Osteocyte (in vitro differentiated cells): Measurements from ENCODE around the gene FAM174C. TPM values are rescaled to one million over a fixed set of nuclear protein-coding genes. Genes with fewer than 3 reads are reported as not detected.
A peak's percentile ranks its signal among the peaks of the same experiment; 100 is the strongest.

Source experiments
- DNase-seq: peaks from one replicate; pipeline ENCODE4 v3.0.0; 2021; ENCODE audit warnings: mixed read lengths; ENCODE audit not compliant: unreplicated experiment; ENCODE audit errors: extremely low spot score
- H3K27ac Mint-ChIP-seq: one replicate; pipeline ENCODE4 v1.8.0; 2021; ENCODE audit warnings: mild to moderate bottlenecking, mixed read lengths; ENCODE audit not compliant: unreplicated experiment
- H3K27me3 Mint-ChIP-seq: one replicate; pipeline ENCODE4 v1.8.0; 2021; ENCODE audit warnings: mixed read lengths; ENCODE audit not compliant: unreplicated experiment
- H3K36me3 Mint-ChIP-seq: one replicate; pipeline ENCODE4 v1.8.0; 2021; ENCODE audit warnings: mixed read lengths; ENCODE audit not compliant: unreplicated experiment
- H3K4me1 Mint-ChIP-seq: one replicate; pipeline ENCODE4 v1.8.0; 2021; ENCODE audit warnings: mixed read lengths; ENCODE audit not compliant: unreplicated experiment
- H3K4me3 Mint-ChIP-seq: one replicate; pipeline ENCODE4 v1.8.0; 2021; ENCODE audit warnings: mild to moderate bottlenecking, moderate library complexity, mixed read lengths; ENCODE audit not compliant: unreplicated experiment
- H3K9me3 Mint-ChIP-seq: one replicate; pipeline ENCODE4 v1.8.0; 2021; ENCODE audit warnings: mixed read lengths; ENCODE audit not compliant: unreplicated experiment
- total RNA-seq: library from RNA; stranded (reverse); gene quantifications from 2 replicates; pipeline ENCODE4 v1.2.1, GENCODE V29; 2021
- TF ChIP-seq, protein P1 (sequence below): fragments of 200-600 bp; sonication (generic); IDR thresholded peaks from 2 replicates; pipeline ENCODE4 v1.5.0; 2021; ENCODE audit warnings: antibody characterized with exemption, mild to moderate bottlenecking, moderate library complexity

Gene FAM174C
- total RNA-seq, 1 donor from 2014 or later = 35.3 TPM

DNA sequence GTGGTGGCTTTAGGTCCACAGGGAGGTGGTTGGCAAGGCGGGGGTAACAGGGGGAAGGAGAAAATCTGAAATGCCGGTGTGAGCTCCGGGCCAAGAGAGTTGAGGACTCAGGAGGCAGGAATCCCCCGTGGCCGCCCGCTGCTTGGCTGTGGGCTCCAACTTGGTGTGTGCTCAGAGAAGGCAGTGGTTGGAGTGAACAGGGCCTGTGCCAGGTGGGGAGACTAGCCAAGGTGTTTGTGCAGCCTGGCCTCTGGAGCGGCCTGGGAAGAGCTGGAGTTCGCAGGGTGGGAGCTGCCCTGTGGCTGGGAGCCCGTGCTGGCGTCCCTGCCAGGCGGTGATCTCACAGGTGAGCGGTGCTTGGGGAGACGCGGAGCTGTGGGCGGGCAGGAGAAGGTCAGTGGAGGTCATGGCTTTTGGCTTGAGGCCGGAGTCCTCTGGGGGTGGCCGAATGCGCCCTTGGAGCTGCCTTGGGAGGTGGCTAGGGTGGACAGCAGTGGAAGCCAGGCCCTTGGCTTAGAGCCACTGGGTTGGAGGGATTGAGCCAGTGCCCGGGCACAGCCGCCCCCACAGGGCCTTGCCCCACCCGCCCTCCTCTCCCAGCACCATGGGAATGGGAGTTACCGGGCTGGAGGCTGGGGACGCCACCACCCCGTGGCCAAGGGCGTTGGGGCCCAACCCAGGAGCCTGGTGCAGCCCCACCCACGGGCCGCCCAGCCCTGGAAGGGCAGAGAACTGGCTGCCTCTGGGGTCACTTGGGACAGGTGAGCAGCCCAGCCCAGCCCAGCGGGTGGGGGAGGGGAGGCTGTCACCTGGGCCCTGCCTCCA, 13.3 kb upstream of the FAM174C start:
- Mint-ChIP-seq H3K27me3 (no peaks in the 10 kb centered on the region), H3K27ac (peak overlapping the region; percentile 95), H3K9me3 (no peaks in the 10 kb centered on the region), H3K36me3 (peaks cover 14% of the 10 kb centered on the region), H3K4me1 (peaks cover 78% of the 10 kb centered on the region), H3K4me3 (peak overlapping the region; percentile 72)
- no peak for DNase-seq
- TF ChIP-seq, protein P1, sequence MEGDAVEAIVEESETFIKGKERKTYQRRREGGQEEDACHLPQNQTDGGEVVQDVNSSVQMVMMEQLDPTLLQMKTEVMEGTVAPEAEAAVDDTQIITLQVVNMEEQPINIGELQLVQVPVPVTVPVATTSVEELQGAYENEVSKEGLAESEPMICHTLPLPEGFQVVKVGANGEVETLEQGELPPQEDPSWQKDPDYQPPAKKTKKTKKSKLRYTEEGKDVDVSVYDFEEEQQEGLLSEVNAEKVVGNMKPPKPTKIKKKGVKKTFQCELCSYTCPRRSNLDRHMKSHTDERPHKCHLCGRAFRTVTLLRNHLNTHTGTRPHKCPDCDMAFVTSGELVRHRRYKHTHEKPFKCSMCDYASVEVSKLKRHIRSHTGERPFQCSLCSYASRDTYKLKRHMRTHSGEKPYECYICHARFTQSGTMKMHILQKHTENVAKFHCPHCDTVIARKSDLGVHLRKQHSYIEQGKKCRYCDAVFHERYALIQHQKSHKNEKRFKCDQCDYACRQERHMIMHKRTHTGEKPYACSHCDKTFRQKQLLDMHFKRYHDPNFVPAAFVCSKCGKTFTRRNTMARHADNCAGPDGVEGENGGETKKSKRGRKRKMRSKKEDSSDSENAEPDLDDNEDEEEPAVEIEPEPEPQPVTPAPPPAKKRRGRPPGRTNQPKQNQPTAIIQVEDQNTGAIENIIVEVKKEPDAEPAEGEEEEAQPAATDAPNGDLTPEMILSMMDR = no peak

DNA sequence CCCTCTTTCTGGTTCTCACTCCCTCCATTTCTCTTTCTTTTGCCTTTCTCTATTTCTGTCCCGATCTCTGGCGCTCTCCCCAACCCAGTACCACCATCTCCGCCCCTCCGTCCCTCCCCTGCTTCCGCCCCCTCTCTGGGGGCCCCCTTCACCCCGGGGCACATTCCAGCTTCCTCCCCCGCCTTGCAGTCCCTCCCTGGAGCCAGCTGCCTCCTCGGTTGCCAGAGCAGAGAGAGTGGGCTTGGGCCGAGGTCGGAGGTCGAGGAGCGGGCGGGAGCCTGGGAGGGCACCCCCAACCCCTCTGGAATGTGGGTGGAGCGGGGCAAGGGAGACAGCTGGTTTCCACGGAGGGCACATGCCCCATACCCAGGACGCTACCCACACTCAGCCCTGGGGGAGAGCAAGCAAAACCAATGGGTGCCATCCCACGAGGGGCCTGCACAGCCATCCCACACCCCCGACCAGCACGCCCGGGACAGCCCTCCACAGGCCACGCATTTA, 12.7 kb upstream of the FAM174C start:
- Mint-ChIP-seq H3K27me3 (no peaks in the 10 kb centered on the region), H3K27ac (peak overlapping the region; percentile 88), H3K36me3 (peaks cover 10% of the 10 kb centered on the region), H3K4me3 (peak overlapping the region; percentile 35), H3K4me1 (peaks cover 79% of the 10 kb centered on the region), H3K9me3 (no peaks in the 10 kb centered on the region)
- TF ChIP-seq, protein P1 = no peak
- no peak for DNase-seq

DNA sequence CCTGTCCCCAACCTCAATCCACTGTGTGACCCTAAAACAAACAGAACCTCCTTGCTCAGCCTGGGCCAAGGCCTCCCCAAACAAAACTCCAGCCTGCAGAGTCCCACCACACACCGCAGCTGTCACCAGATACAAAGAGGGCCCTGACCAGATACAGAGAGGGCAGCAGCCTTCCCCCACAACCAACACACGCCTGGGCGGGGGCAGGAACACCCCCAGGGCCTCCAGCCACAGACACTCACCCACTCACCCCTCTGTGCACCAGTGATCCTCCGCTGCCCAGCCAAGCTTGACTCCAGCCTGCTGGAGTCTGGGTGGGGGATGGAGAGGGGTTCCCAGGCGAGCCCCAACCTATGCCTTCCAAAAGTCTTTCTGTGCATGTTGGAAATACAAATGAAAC, 12.1 kb upstream of the FAM174C start:
- peaks cover 6% of the 10 kb centered on the region for H3K36me3 Mint-ChIP-seq
- H3K27me3 Mint-ChIP-seq = no peaks in the 10 kb centered on the region
- DNase-seq = no peak
- peak overlapping the region; percentile 33 for H3K4me3 Mint-ChIP-seq
- H3K9me3 Mint-ChIP-seq = no peaks in the 10 kb centered on the region
- H3K27ac Mint-ChIP-seq = peak overlapping the region; percentile 88
- peaks cover 79% of the 10 kb centered on the region for H3K4me1 Mint-ChIP-seq
- TF ChIP-seq, protein P1 = no peak

DNA sequence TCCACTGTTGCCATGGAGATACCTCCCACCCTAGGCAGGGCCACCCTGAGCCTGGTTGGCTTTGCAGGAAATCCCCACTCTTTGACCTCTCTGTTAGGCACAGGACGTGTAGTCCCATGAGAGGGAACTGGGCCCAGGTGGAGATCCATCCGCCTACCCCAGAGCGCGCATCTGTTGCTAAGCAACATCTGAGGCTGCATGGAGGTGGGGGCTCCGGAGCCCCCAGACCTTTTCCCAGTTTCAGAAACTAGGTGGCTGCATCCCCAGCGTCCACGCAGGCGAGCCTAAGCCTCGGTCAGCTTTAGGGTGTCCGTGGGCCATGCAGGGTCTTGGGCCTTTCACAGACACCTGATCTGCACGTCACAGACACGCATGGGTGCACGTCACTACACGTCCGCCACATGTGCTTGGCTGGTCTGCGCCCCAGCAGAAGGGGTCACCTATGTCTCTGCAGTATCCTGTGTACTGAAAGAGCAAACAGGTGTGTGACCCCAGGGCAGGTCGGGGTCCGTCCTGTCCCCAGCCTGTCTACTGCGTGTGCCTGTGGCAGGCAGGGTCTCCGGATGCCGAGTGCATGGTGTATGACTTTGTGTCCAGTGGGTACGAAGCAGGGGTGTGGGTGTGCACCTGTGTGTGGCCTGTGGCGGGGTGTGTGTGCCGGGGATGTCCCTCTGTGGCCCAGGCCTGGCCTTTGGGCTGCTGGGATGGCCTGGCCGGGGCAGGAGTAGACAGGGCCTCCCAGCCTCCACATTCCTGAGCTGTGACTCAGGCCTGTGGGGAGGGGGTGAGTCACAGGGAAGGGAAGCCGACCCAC, 10.3 kb upstream of the FAM174C start:
- Mint-ChIP-seq H3K9me3 (no peaks in the 10 kb centered on the region), H3K27ac (peak overlapping the region; percentile 94), H3K36me3 (peaks cover under 1% of the 10 kb centered on the region), H3K4me1 (peaks cover 73% of the 10 kb centered on the region), H3K27me3 (no peaks in the 10 kb centered on the region), H3K4me3 (peak overlapping the region; percentile 38)
- TF ChIP-seq, protein P1 = no peak
- no peak for DNase-seq
